Subcutaneous adipose tissue (tissue), 4 donors: Measurements from ENCODE around the gene AHRR. TPM values are rescaled to one million over a fixed set of nuclear protein-coding genes. Genes with fewer than 3 reads are reported as not detected.

Experiments
- CTCF ChIP-seq: fragments of 450-650 bp; IDR thresholded peaks from one replicate; pipeline ENCODE4 v1.5.1; 2016; ENCODE audit warnings: low read depth, mild to moderate bottlenecking, control low read depth, antibody characterized with exemption, moderate library complexity
- total RNA-seq, 4 donors: library from RNA; depleted of rRNA; stranded (reverse); fragments of >200 nt; gene quantifications; one replicate each; pipeline ENCODE4 v1.1.0, GENCODE V29; 2016

Gene AHRR
- total RNA-seq, 4 donors from 2014 or later: 0.34 to 1.1 (median 0.46) TPM

- TF ChIP-seq CTCF: no peak
Measured at GRCh38 chr5:407801-408268, 86.3 kb downstream of the AHRR start.

DNA sequence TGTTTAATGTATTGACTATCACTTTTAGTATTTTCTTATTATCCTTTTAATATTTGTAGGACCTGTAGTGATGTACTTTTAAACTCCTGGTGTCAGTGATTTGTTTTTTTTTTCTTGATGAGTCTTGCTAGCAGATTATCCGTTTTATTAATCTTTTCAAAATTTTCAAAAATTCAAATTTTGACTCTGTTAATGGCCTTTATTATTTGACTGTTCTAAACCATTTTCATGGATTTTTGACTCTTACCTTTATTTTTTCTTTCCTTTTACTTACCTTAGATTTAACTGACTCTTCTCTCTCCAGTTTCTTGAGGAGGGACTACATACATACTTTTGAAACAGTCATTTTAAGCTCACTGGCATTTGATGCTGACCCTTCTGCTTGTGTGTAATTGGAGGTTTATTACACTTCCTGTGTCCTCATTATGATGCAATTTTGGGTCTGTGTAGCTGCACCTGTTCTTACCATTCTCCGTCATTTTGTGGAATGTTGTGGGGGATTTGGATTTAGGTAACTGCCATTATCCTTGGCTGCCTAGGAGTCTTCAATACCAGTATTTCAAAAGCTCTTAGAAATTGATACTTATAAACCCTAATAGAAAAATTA lies 89.5 kb downstream of the AHRR start:
- no peak for TF ChIP-seq CTCF

DNA sequence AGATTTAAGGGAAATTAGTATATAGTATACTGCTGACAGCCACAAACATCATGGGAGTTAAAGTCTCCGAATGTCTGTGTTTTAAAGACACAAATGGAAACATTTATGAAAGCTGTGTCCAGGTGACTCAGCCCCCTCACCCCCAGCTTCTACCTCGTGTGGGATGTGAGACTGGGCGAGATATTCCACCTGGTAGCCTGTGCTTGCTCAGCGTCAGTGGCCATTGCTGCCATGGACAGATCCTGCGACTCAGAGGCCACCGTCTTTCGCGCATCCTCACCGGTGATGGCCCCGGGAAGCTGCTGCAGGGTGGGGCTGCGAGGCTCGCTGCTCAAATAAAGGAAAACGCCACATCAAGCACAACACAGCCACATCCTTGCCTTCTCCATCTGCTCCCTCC lies 90.2 kb downstream of the AHRR start:
- no peak for TF ChIP-seq CTCF

DNA sequence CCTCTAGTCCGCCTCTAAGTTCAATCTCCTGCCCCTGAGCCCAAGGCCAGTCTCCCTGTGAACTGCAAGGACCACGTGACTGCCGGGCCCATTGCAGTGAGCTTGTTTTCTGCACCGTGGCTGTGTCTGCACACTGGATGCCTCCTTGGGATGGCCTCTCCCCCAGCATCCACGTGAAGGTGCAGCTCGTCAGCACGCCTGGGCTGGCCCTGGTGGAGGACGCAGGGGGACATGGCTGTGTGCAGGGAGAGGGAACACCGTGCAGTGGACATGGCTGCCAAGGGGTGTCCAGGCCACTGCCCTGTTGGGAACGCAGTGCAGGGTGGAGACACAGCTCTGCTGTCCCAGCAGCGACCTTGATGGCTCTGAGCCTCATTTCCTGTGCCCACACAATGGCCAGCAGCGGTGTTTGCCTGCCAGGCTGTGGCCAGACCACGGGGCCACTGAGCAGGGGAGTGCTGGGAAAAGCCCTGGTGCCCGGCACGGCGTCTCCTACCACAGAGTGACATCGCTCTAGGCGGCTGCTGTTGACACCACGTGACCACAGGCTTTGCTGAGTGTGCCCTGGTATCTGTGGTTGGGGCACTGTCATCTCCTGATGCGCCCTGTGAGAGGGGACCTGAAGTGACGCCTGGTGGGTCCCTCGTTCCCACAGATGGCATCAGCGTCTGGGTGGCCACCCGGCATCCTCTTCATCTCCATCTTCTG lies 94.6 kb downstream of the AHRR start:
- TF ChIP-seq CTCF: no peak

- TF ChIP-seq CTCF: no peak
Measured at GRCh38 chr5:416636-416960, 95.1 kb downstream of the AHRR start.

DNA sequence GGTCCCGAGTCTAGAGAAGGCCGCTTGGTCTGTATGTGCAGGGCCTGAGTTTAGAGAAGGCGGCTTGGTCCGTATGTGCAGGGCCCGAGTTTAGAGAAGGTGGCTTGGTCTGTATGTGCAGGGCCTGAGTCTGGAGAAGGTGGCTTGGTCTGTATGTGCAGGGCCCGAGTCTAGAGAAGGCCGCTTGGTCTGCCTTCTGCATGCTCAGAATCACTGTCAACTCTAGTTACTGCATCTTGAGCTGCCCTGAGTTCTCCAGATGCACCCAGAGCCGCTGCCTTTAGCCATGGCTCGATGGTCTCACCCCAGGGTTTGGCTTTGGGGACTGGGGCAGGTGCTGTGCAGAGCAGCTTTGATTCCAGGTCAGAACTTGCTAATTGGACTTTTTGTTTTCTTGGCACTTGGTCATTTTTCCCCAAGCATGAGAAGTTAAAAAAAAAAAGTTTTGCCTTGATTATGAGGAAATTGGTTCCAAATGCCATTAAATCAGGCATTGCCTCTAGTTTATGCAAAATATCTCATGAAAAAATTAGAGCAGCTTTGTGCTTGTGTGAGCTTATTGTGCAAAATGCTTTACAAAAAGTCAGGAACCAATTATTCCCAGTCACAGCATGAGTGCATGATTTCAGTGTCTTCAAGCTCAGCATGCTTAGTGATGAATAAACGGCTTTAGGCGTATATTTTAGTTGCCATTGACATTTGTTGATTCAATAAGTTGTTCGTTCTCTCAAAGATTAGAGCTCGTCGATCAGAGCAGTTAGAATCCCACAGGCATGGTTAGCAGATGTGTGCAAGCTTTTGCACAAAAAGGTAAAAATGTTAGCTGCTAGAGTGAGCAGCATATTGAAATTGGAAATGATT lies 96.0 kb downstream of the AHRR start:
- TF ChIP-seq CTCF: no peak
